Measurements from ENCODE around the gene ZP1. TPM values are rescaled to one million over a fixed set of nuclear protein-coding genes. Genes with fewer than 3 reads are reported as not detected.

The ZP1 gene
- total RNA-seq, 1 donor from 2014 or later, result not detected

- no peak for ATAC-seq
Measured at GRCh38 chr11:60910281-60910687, 42.9 kb downstream of the ZP1 start.

- no peak for ATAC-seq
Measured at GRCh38 chr11:60910711-60911380, 43.5 kb downstream of the ZP1 start.

DNA sequence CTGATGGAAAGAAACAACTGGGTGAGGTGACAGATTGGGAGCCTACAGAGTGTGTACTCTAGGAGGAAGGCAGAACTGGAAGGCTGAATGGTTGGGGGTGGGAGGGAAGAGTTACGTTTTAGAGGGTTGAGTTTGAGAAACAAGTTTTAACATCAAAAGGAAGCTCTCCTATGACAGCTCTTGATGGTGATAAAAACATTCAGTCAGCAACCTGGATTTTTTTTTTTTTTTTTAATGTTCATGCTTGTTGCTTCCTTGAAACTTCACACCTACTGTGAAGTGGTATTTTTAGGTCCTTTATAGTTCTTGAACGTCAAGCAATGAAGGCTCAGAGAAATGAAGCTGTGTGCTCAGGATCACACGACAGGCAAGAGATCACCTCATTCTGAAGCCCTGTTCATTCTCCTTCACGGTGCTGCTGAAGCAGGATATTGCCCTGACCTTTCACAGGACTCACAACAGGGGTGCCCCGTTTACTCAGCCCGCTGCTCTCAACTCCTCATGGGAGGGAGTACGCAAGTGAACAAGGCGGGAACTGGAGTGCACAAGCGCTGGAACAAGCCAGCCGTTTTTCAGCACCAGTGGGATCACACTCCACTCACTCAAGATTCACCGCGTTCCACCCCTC lies 45.0 kb downstream of the ZP1 start:
- ATAC-seq, result no peak

- ATAC-seq, result no peak
Measured at GRCh38 chr11:60912851-60913528, 45.6 kb downstream of the ZP1 start.

- ATAC-seq, result peak; percentile 48
Measured at GRCh38 chr11:60913793-60914632, 46.7 kb downstream of the ZP1 start, which contains the start of gene TMEM109. Gene TMEM109, plus strand, starts transcription at chr11:60914158. Its CDS starts 5,536 bp downstream, at chr11:60919694.

DNA sequence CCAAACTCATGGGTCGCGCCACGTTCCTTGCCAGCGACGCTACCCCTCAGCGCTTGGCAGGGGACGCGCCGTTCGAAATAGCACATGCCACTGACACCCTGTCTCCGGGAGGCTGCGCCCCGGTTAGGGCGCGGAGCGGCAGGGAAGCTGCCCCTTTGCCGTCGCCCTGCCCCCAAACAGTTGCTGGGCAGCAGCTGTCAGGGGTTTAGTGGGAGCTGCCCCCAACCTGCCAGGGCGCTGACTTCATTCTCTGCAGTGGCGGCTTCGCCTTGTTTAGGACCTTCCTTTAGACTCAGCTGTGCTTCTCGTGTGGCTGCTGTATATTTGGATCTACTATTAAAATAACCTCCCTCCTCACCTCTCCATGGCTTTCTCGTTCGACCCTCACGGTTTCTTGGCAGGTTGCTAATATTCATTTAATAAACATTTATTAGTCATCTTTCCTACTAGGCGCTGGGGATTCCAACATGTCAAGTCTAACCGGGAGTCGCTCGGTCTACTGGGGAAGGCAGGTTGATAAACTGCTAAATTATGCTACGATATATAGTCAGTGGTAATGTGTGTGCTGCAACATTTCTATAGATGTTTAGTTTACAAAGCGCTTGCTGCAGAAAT lies 47.4 kb downstream of the ZP1 start:
- ATAC-seq, result peak; percentile 11

DNA sequence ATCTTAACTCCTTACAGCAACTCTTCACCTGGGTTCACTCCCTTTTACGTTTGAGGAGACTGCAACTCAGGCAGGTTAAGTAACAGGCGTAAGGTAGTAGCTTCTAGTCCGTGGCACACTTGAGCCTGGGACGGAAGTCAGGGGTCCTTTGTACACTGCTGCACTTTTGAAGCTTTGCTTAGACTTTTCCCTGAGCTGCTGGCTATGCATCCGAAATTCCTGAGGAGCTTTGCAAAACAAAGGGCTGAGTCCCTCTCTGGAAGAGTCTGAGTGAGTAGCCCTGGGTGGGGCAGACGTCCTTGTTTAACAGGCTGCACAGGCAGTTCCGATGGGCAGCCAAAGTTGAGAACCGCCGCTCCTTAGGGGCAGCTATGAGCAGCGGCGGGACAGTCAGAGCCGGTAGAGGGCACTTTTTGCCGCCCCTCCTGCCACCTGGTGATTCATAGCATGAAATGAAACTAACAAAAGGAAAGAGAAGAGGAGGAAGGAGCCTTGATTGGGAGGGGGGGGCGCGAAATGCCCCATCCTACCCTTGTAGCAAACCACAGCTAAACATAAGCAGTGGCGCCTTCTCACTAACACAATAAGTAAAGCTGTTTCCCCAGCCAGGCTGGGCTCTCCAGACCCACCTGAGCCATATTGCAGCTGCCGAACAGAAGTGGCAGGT lies 48.0 kb downstream of the ZP1 start:
- ATAC-seq, result peak; percentile 77

- no peak for ATAC-seq
Measured at GRCh38 chr11:60916669-60917206, 49.4 kb downstream of the ZP1 start.

- ATAC-seq, result peak; percentile 59
Measured at GRCh38 chr11:60917267-60917666, 49.9 kb downstream of the ZP1 start.

GRCh38 chr11:60918251-60918938 lies 51.1 kb downstream of the ZP1 start:
- ATAC-seq, result no peak

GRCh38 chr11:60918939-60919265 lies 51.6 kb downstream of the ZP1 start:
- ATAC-seq, result peak; percentile 42

GRCh38 chr11:60919320-60919719 lies 52.0 kb downstream of the ZP1 start:
- no peak for ATAC-seq

DNA sequence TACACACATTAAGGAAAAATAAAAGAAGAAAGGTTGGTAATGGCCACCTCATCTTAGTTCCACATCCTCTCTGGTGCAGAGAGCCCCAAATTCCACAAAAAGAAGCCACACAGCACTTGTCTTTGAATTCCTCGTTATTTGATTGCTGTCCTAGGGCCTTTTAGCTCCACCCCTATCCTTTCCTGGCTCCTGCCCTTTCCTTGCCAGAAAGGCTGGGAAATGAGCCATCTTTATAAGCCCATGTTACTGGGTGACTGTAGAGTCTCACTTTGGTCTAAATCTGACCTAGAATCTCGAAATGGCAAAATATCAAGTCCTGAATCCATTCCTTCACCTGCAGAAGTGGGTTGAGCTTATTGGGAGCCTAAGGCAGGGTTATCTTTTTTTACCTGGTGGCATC lies 52.6 kb downstream of the ZP1 start:
- ATAC-seq, result no peak

DNA sequence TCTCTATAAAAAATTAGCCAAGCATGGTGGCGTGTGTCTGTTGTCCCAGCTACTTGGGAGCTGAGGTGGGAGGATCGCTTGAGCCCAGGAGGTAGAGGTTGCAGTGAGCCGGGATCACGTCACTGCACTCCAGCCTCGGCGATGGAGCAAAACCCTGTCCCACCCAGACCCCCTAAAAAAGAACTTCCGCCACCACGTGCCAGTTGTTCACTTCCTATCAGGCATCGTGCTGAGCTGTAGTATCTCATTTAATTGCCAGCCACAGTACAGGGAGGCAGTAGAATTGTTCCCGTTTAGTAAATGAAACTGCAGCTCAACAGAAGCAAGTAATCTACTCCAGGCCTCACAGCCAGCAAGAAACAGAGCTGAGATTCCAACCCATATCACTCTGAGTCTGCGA lies 53.9 kb downstream of the ZP1 start:
- ATAC-seq, result no peak

GRCh38 chr11:60921777-60922335 lies 54.5 kb downstream of the ZP1 start:
- ATAC-seq, result no peak

DNA sequence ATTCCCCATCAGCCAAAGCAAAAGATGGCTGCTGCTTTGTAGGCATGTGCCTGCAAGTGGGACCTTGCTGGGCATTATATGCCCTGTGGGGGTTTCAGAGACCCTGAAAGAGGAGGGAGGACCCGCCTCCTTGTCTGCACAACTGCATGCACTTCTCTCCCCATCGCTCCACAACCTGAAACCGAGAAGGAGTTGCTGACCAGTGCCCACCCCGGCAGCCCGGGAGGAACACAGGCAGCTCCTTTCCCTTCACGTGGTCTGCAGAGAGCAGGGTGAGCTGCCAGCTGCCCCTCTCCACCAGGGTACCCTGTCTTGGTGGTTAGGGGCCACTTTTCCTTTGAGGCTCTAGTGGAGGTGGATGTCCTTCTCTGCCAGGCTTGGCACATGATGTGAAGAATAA lies 55.6 kb downstream of the ZP1 start:
- ATAC-seq, result no peak

DNA sequence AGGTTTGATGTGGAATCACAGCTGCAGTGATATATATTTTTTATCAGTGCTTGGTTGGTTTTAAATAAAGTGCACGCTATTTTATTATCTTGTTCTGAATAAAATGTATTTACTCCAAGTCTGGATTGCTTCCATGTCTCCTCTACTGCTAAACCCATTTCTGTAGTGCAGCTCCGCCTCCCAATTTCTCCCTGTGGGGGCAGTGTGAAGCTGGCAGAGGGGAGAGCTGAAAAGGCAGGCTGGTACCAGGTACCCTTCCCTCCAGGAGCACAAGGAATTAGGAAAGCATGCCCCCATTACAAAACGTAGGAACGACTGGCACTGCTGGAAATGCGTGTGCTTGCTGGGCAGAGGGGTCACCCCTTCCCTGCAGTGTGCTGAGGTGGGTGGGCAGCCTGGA lies 56.0 kb downstream of the ZP1 start:
- no peak for ATAC-seq

DNA sequence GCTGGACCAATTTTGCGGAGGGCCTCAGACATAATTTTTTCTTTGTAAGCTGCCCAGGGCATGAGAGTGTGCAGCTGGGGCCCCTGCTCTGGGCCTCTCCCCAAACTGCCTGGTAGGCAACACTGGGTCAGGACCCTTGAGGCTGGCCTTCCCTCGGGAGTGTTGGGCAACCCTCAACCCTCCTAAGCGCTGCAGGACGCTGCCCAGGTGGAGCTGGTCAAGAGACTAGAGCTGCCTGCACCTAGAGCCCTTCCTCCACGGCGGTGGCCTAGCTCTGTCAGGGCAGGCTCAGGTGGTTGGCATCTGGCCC lies 56.4 kb downstream of the ZP1 start:
- ATAC-seq, result peak; percentile 1

DNA sequence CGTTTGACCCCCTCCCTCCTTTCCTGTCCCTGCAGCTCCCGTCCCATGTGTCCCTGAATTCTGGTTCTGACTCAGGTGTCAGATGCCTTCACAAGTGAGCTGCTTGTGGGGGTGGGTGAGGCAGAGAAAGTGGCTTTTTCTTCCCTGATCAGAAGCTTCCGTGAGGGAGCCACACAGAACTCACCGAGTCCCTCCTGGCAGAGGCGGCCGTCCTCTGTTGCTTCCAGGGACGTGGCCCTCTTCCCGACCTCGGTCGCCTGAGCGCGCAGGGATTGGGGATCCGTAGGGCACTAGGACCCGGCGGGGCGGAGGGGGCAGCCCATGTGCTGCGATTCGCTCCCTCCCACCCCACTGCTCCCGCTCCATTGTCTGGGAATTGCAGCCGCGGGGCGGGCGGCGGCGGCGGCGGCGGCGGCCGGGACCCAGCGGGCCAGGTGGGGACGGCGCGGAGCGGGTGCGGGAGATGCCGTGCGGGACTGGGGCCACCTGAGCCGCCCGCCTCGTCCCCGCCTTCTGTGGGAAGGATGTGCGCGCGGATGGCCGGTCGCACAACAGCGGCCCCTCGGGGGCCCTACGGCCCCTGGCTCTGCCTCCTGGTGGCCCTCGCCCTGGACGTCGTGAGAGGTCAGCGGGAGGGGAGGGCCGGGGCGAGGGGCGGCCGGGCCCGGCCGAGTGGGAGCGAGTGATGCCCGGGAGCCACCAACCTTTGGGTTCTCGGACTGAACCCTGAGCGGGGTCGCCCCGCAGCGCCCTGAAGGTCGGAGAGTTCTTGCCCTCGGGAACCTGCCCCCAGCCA lies 57.0 kb downstream of the ZP1 start, which contains the start of gene TMEM132A:
Gene TMEM132A (plus strand): TSS at position 351 of the 796 bp plus-strand sequence. CDS start 174 bp downstream, at position 525.
- peak; percentile 62 for ATAC-seq
